RKO (cell line): ENCODE results near the gene IDH3A.
A peak's percentile ranks its signal among the peaks of the same experiment; 100 is the strongest.

Experiments used
- DNase-seq: peaks from one replicate; pipeline ENCODE4 v3.0.0-alpha.2; 2016; ENCODE audit warnings: low spot score

The IDH3A gene

DNA sequence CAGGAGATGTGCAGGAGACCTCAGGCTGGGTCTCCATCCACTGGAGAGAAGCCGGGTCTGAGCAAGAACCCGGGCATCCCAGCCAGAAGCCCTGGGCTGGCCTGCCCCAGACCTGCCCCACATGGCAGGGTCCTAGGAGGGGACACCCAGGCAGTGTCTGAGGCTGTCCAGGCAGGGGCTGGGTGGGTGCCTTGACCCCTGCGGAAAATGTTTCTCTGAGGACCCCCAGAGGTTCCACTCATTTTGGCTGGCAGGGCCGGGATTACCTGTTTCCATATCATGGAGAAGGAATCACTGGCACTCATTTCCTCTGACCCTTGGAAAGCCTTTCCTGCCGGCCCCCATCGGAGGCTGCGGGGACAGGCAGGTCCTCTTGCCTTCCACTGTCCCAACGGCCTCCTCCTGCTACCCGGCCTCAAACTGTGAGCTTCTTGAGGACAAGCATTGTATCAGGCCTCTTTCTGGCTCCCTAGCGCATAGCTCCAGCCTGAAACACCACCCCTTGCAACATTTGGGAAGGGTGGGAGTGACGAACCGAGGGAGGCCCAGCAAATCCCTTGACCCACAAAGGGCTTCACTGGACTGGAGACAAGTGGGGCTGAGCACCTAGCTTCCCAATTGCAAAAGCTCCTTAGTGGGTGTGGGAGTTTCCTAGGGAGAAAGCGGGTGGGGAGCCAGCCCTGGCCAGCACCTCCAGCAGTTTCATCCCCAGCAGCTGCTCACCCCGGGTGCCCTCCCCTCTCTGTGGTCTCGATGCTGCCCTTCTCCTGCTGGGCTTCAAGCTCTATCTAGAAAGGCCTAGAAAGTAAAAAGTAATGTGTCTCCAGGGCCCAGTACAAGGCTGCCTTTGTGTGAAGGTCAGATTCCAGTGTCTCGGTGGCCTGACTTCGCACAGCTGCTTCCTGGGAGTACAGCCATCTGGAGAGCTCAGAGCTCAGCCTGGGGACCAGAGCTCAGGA is 55.5 kb downstream of the IDH3A start:
- DNase-seq = no peak

DNA sequence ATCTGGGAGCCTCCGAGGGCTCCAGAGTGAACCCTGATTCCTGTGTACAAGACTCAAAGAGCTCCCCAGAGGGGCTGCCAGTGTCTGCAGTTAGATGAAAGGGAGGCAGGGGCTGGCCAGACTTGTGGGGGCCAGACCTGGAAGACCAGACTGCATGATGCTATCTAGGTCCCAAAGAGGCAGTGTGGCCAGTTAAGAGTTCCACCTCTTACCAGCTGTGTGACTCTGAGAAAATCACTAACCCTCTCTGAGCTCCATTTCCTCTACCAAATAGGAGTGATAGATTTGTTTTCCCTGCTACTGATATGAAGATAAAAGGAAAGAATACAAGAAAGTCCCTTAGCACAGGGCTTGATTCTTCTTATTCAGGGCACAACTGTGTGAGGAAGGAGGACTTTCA is 56.2 kb downstream of the IDH3A start:
- no peak for DNase-seq

DNA sequence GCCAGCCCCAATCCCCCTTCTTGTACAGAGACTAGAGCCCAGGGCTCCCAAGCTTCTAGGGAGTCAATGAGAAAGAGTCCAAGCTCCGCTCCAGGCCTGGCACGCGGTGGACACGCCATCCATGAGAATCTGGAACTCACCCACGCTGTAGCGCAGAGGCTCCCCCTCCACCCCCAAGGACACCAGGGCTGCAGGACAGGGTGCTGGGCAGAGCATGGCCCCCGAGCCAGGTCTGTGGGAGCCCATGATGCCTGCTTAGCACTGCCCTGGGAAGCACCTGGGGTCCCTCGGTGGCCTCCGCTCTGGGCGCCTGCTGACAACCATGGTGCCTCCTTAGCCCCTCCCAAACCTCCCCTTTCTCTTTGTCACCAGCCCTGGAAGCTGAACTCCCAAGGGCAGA is 56.7 kb downstream of the IDH3A start:
- DNase-seq = no peak

DNA sequence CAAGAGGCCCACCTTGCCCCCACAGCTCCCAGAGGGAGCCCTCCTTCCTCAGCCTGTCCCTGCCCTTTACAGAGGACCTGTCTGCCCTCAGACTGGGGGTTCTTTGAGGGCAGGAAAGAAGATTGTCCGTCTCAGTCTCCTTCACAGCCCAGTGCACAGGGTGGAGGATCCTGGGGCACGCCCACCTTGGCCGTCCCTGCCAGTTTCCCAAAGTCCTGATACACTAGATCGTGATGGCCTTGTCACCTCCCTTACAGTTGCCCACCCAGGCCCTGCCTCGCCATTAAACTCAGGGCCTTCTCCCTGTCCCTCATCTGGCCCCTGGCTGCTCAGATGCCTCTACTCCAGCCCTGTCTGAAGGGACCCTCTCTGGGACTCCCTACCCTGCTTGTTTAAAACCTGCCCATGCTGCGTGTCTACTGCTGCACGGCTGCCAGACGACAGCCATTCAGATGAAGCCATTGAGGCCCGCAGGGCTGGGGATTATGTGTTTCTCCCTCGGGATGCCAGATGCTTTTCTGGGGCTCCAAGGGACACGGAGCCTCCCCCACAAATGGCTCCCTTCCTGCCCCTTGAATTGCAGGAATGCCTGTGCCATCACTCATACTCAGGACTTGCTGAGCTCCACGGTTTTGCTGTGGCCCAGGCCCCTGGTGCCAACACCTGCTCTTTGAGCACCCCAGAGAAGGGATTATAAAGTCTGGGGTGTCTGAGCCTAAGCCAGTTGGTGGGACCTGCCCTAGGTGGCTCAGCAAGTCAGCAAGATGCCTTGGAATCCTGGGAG is 57.4 kb downstream of the IDH3A start:
- DNase-seq = no peak

DNA sequence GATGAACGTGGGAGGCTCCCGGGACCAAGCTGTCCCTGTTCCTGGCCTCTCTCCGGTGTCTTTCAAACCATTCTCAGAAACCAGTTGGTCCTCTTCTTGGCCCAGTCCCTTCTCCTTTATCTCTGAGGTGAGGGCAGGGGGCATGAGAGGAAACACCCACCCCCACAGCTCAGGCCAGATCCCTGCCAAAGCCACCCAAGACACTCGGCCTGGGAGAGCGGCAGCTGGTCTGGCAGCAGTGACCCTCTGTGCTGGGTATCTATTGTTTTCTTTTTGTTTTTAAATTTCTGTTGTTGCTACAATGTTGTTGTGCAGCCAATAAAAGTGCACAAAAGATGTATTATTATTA is 57.9 kb downstream of the IDH3A start:
- DNase-seq = no peak

DNA sequence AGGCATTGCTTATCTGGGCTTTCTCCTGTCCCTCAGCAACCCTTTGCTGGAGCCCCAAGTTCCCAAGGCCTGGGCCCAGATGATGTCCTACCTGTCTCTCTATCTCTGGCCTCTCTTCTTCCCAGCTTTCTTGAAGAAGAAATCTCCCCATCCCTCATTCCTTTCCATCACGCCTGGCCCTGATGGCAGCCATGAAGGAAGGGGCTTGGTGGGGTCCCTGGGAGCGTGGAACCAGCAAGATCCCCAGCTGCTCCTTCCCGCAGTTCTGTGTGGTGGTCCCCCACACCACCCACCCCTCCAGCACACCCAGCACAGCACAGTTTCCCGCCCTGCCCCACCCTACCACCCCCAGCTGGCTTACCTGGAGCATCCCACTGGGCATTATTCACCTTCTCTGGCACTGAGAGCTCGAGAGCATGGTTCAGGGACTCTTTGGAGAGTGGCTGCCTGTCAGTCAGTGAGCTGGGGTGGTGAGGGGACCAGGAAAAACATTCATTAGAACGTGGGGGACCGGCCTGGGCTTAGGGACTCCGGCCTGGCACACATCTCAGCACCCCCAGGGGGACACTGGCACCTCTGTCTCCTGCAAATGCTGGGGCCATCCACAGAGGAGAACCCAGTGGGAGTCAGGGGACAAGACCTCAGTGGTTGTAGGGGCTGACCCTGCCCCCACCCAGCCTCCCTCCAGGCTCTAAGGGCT is 58.6 kb downstream of the IDH3A start:
- no peak for DNase-seq

DNA sequence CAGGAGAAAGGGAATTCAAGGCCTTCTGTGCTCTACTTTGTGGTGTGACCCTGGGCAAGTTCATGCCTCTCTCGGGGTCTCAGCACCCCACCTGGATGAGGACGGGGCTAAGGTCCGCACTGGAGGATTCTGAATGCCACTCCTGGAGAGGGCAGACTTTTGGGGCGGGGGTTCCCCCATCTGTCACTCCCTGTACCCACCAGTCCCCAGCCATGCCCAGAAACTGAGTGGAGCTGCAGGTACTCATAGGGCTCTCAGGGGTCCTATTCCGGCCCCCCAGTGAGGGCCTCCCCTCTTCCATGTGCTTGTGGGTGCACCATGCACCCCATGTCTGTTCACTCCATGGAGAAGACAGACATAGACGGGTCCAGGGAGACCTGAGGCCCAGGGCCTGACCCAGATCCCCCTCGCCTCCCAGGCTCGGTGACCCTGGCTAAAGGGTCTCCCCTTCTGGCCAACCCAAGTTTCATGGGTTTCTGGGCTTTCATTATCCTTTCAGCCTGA is 59.2 kb downstream of the IDH3A start:
- DNase-seq = no peak

DNA sequence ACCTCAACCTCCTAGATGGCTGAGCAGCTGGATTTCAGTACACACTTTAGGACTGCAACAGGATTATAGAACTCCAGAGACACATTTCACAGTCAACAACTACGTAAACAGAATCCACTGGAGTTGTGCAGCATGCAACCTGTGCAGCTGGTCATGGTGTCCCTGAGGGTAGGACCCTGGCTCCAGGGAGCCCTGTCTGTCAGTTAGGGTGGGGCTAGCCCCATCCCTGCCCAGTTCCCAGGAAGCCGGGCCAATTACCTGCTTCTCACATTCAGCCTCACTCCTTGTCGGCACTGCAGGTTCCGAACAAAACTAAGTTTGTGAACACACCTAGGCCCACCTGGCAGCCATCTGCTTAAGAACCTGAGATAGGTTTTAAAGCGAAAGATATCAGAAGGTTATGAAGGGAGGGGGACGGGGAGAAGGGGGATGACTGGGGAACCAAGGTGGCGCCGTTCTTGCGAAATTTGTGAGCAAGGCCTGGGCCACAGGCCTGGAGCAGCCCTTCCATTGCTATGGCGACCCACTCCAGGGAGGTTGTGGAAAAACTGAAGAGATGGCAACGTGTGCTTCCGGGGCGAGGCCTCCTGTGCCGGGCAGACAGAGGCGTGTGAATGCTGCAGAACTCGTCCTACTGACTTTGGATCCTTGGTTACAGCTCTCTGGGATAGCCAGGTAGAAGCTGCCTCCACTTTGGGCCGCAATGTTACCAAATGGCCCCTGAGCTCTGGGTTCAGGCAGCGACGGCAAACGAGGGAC is 59.9 kb downstream of the IDH3A start:
- DNase-seq = no peak

DNA sequence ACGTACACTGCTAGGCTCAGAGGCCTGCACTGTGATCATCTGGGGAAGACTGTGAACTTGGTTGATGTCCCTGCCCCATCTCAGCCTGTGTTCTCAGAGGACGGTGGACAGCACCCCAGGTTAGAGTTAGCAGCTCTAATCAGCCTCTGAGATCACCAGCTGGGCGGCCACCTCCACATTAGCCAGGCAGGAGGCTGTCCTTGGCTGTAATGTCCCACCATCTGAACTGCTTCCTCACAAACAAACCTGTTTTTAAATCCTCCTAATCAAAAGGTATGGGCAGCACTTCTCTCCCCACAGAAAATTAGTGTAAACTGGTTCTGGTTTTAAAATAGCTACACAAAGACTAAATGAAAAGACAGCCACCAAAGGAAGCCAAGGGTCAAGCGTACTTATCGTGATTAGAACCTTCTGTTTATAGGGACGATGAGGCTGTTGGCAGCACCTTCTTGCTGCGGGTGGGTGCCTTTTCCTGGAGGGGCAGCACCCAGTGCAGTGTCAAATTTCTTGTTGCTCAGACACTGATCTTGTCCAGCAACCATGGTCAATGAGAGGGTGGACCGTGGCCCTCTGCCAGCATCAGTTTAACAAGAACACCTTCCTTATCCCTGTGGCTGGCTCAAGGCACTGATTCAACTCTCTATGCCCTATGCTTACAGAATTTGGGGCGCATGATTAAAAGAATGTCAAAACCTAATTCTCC is 60.6 kb downstream of the IDH3A start:
- no peak for DNase-seq

DNA sequence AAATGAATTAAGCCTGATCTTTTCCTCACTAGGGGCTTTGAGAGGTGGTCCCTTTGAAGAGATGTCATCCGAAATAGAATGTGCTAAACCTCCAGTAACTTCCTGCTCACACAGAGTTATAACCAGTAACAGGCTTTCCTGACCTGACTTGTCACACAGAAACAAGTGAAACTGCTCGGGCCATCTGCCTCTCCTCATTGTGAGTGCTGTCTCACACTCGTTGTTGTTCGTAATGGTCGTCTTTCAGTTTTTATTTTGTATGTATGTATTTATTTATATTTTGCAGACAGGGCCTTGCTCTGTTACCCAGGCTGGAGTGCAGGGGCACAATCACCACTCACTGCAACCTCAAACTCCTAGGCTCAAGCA is 61.2 kb downstream of the IDH3A start:
- no peak for DNase-seq

DNA sequence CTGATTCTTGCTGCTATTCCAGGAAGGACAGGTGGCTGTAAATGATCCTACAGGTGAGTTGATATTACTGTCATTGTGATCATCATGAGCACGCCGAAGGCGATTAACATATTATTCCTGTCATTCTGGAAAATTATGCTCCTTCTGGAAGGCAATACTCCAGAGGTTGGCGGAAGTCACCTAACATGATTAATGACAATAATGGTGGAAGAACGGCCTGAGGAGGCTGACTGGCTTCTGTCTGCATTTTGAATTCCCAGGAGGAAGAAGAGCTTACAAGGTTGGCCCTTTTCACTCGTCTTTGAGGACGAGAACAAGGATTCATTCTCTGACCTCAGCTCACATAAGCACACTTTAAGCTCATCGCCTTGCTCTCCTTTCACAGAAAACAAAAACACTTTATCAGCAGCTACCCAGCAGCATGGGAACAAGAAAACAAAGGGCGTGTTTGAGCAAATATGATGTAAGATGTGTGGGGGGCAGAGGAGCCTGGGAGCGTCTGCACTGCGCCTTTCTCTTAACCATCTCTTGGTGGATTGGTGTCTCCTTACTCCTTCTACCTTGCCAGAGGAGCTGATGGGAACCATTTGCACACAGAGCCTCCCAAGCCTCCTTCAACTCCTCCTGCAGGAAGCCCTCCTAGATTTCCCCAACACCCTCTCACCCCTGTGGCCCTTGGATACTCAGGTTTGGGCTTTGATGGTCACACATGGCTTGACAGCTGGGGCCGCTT is 62.2 kb downstream of the IDH3A start:
- DNase-seq = no peak

DNA sequence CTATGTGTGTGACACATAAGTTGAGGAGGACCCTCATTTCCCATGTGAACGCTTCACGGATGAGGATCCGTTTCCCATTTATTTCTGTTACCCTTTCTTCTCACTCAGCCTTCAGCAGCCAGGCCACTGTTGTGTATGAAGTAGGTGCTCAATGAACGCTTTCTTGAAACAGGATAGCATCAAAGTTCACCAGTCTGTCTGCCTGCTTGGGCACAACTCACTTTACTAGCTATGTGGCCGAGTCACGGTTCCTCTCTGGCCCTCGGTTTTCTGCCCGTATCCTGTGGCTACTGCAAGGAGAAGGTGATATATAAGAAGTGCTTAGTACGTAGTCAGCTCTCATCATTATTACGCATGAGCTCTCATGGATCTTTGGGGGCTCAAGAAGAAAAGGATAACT is 62.8 kb downstream of the IDH3A start:
- no peak for DNase-seq

DNA sequence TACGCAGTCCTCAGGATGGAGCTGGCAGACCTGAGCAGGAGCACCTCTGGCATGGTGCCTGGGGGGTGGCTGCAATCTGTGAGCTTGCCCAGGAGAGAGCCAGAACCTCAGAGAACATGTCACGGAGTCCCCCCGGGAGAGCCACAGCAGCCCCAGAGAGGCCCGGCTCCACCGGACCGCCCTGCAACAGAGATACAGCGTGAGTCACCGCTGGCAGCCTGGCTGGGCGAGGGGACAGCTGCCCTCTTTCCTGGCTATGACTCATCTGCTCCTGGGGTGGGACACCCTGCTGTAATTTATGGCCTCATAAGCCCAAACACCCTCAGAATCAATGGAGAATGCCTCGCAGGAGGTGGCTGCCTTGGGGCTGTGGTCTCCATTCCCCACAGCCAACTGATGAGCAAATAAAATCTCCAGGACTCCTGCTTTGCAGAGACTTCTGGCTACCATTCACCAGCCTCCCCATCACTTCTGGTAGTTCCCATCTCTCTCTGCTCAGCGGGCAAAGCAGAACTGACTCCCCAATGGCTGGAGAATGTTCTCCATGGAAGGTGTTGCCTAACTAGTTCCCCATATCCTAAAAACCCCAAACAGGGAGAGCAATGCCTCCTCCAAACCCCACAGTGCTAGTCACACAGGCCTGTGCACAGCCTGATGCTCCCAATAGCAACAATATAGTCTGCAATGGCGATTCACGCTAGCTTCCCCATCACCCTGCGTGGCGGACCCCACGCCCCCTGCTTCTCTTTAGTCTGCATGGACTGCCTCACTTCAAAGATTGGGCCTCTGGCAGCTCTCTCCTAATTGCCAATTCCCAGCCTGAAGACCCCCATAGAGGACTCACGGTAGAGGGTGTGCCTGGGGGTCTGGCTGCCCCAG is 63.6 kb downstream of the IDH3A start:
- DNase-seq = peak; percentile 47

DNA sequence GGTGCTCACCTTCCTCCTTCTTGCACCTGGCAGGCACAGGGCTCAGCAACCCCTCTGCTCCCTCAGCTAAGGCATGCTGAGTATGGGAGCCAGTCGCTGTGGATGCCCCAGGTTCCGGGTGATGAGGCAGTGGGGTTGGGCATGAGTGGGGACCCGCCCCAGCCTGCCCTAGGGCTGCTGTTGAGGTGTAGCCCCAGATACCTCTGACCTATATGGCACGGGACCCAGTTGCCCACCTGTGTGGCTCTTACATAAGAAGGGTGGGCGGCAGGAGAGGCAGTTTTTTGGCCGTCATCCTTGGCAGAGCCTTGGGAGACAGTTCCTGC is 64.2 kb downstream of the IDH3A start:
- DNase-seq = no peak

DNA sequence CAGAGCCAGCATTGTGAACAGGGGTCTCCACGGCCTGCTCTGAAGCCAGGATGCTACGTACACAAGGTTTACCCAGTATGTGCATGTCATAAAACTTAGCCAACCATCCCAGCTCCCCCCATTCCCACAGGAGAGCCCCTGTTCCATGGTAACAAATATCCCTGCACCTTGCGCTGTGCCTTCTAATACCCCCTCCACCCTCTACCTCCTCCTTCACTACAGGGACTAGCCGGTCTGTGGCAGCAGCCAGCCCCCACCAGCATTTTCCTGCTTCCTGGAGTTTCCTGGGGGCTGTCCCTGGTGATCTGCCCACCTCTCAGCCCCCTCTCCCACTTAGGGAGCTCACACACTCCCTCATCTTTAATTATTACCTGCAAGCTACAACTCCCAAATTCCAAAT is 64.8 kb downstream of the IDH3A start:
- no peak for DNase-seq

DNA sequence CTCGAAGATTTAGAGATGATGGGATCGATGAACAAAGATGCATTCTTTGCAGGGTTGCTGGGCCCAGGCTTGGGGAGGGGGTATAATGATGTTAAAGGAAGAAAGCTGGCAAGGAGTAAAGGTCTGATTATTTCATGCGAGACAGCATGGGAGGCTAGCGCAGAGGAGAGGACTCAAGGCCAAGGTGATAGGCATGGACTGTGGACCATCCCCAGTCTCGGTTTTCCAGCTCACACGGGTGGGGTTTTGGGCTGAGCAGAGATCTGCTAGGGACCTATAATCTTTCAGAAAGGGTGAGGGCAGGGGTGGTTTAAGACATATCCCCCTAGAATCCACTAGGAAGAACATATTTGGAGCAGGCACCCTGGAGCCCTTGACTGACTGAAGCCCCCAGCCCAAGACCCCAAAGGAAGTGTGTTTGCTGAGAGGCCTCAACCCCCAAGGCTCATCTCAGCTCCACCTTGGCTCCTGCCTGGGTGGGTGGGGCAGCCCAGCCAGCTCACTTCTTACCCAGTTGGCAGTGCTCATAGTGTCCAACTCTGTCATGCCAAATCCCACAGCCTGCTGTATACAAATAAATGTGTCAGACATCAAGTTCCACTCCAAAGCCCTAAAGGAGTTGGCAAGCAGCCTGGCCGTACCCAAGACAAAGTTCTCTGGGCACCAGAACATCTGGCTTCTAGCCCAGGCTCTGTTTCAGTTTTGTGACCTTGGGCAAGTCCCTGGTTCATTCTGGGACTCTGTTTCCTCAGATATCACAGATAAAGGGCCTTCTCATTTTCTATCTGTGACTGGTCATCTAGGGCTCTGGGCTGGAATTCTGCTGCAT is 67.3 kb downstream of the IDH3A start:
- no peak for DNase-seq

DNA sequence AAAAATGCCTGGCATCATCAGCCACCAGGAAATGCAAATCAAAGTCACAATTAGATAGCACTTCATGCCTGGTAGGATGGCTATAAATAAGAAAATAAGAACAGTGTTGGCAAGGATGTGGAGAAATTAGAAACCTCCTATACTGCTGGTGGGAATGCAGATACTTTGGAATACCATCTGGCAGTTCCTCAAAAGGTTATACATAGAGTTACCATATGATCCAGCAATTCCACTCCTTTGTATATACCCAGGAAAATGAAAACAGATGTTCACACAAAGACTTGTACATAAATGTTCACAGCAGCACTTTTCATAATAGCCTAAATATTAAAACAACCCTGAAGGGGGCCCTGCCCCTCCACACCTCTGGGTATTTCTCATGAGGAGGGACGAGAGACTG is 71.6 kb downstream of the IDH3A start:
- no peak for DNase-seq
